HG03039 (cell line): Measurements from ENCODE around the gene CD248.
A peak's percentile ranks its signal among the peaks of the same experiment; 100 is the strongest.

Experiments used
- ATAC-seq: cut with Tn5 transposase; IDR thresholded peaks from one replicate; pipeline ENCODE4 v1.9.1; 2021; ENCODE audit warnings: mild to moderate bottlenecking, moderate library complexity; ENCODE audit not compliant: unreplicated experiment

The CD248 gene

GRCh38 chr11:66341502-66342126, 24.8 kb upstream of the CD248 start:
- no peak for ATAC-seq

DNA sequence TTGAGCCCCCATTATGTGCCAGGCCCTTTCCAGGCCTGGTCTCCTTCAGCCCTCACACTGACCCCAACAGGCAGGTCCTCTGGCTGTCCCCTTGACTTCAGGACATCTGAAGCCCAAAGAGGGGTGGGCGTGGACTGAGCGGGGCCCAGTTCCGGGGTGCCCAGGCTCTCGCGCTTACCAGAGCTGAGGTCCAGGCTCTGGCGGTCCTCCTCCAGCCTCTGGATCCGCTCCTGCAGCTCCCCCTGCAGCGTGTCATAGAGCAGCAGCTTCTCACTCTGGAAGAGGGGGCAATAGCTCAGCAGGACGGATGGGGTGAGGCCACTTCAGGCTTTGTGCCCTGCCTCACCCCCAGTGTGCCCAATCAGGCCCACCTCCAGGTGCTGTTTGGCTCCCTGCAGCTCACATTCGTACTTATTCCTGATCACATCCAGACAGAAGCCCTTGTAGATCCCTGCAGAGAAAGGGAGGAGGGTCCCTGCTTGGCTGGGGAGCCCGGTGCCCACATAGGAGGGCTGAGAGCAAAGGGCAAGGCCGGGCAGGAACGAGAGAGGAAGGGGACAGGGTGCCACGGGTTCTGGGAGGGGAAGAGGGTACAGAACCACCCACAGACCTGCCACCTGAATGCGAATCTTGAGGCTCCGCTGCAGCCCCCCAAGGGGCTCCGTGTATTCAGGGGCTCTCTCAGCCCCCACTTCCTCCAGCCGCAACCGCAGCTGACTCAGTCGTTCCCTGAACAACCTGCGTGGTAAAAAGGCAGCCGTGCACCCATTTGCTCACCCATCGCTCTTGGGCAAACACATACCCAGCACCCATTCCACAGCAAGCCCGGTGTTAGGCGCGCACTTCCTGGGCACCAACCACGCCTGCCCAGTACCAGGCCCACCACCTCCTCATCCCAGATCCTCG, 24.0 kb upstream of the CD248 start:
- no peak for ATAC-seq

DNA sequence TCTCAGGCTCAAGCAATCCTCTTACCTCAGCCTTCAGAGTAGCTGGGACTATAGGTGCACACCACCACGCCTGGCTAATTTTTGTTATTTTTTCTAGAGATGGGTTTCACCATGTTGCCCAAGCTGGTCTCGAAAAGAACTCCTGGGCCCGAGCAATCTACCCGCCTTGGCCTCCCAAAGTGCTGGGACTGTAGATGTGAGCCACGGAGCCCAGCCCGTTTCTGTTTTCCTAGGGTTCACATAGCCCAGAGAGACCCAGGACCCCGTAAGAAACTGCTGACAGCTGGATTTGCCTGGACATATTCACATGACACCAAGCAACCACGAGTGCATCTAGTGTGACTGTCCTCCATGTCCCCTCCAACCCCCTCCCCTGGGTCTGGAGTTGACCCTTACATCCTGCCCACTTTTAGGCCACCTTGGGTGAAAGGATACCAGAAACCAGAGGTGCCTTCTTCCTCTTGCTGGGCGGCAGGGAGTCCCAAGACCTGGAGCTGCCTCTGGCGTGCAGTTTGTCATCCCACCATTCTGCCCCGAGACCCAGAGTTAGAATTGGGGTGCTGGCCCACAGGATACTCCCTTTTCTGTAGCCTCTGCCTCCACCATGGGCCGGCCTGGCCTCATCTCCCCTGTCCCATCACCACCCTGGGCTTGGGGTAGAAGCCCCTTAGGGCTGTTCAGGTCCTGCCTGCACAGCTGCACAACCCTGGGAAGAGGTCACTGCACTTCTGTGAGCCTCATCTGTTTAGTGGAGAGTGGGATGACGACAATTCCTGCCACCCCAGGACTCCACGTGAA, 23.0 kb upstream of the CD248 start:
- no peak for ATAC-seq

DNA sequence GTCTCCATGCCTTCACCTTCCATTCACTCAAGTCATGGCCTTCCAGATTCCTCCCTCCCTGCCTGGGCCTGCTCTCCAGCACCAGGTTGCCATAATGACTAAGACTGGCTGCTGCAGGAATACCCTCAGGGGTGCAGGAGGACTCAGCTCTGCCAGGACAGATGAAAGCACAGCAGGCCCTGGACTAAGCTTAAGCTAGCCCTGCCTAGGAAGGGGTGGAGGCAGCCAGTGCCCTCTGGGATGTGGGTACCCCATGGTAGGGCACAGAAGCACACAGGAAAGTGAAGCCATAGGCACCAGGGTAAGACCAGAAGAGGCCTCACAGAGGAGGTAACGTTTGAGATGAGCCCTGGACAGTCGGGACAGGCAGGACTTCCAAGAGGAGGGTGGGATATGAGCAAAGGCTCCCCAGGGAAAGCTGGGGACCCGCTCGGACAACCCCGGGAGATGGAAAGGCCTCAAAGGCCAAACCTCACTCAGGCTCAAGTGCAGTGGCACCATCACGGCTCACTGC, 22.4 kb upstream of the CD248 start:
- no peak for ATAC-seq

GRCh38 chr11:66338276-66339161, 21.7 kb upstream of the CD248 start:
- ATAC-seq: no peak

DNA sequence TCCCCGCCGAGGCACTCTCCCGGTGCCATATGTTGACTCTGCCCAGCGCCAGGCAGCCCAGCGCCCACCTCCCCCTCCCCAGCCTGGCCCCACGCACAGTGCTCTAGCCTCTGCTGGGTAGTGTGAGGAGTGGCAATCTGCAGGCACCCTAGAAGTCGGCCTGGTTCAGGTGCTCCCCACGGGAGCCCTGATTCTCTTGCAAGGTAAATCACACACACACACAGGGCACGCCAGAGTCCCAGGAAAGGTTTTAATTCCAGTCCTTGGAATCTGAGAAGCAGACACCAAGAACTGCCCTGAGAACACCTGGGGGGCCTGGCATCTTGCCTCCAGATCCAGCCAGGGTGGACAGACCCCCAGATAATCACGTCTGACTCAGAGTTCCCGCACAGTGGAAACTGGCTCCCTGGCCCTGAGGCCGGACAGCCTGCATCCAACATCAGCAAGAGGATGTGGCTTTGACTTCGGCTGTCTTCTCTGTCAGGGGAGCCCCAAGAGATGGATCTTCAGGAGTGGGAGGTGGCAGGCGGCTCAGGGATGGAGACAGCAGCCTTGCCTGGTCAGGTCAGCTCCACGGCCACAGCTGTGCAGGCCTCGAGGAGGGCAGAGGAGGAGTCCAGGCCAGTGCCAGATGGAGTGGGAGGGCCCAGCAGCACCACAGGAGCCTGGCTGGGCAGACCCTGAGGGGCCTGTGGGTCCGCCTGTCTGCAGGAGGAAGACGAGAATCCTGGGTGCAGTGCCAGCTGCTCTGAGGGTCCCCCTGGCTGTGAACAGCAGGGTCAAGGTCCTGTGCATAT, 20.5 kb upstream of the CD248 start:
- ATAC-seq: peak; percentile 5

GRCh38 chr11:66336234-66337102, 19.6 kb upstream of the CD248 start, which contains the start of gene RIN1:
RIN1 (minus strand) TSS chr11:66336434; CDS start chr11:66336402, 32 bp downstream.
- peak; percentile 39 for ATAC-seq

GRCh38 chr11:66335531-66336233, 18.8 kb upstream of the CD248 start:
- no peak for ATAC-seq

- no peak for ATAC-seq
These were observed 18.0 kb upstream of the CD248 start for GRCh38 chr11:66334605-66335442.

- no peak for ATAC-seq
These were observed 17.2 kb upstream of the CD248 start for GRCh38 chr11:66333896-66334604.

GRCh38 chr11:66333220-66333877, 16.5 kb upstream of the CD248 start:
- no peak for ATAC-seq

GRCh38 chr11:66332371-66333219, 15.8 kb upstream of the CD248 start:
- ATAC-seq: no peak

DNA sequence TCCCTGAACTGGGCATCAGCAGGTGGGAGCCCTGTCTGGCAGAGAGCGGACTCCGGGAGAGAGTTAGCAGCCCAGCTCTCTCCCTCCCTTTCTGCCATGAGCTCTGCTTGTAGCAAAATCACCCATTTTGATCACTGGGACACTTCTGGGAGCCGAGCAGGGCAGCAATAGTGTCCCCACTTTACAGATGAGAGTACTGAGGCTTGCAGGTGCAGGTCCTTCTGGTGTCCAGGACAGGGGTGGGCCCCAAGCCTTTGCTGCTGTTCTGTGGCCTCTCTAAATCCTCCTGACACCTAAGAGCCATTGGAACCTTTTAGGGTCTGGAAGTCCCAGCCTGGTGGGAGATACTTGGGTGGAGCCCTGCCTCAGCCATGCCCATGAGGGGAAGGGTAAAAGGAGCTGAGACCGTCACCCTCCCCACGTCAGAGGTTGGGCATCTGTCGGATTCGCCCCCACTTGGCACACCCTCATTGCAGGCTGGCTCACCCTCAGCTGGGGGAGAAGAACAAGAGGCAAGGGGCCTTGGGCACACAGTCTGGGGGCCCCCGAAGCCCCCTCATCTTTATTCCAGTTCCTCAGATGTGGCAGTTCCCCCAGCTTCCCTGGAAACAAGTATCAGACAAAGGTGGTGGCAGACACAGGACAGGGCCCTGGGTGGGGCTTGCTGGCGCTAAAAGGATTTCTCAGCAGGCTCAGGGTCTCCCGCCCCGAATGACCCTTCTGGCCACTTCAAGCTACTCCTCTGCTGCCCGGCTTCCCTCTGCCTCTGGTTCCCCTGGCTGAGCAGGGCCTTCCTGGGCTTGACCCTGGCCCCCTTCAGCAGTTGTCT, 14.9 kb upstream of the CD248 start:
- no peak for ATAC-seq

DNA sequence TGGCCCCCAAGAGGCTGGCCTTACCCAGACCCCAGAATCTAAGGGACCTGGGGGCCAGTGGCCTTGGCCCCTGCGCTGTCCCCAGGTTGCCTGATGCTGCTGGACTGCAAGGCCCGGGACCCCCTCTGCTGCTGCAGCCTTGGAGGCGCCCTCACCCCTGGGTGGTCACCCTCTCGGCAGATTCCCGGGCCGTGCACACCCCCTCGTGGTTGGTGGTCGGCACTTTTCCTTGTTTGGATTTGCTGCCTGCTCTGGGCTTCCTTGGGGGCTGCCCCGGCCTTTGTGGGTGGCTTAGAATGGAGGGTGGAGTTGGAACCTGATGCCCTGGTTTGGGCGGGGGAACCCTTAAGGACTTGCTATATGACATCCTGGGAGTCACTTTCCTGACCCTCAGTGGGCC, 14.1 kb upstream of the CD248 start:
- ATAC-seq: no peak
